ENCODE results near the gene GALNT10. TPM values are rescaled to one million over a fixed set of nuclear protein-coding genes. Genes with fewer than 3 reads are reported as not detected.

The GALNT10 gene
- polyA plus RNA-seq, 1 donor (not counting 4 experiments of a cell fraction or from before 2014, with no cell fraction given): 17.9 TPM

DNA sequence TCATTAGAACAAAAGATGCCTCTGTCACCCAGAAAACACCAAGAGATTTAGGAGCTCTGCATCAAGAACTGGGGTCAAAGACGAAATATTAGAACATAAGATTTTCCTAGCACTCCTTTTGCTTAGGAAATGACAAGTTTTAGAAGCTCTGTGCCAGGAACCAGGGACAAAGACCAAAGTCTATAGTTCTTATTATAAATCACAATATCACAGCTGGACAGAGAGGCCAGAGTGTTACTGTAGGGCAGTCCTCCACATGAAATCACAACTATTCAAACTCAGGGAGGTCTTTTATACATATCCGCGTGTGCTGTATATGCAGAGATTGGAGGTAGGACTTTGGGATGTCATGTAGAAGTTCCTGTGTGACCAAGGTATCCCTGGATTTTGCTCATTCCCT, 138.5 kb downstream of the GALNT10 start:
- dilution Hi-C loops (cut with MboI; ENCODE audit: extremely low pct_ligation_motif_present, low sequenced_read_pairs): no loop called here
- FAIRE-seq: no peak
- H3K27me3 ChIP-seq (ENCODE audit: control insufficient read depth, extremely low read depth, insufficient read depth, low read length): no peaks in the 10 kb centered on the region

DNA sequence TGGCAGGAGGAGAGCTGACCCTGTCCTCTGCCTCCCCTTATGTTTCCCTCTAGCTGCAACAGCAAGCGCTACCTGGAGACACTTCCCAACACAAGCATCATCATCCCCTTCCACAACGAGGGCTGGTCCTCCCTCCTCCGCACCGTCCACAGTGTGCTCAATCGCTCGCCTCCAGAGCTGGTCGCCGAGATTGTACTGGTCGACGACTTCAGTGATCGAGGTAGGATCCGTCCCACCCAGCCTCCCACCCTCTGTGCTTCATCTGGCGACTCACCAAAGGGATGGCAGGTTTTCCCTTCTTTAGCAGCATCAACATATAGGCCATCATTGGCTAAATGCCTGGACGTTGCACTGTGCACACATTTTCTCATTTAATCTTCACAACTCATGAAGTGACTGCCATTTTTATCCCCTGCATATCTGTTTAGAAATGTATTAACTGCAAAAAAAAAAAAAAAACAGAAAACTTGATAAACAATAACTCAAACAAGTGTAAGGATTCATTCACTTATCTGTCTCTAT, 139.0 kb downstream of the GALNT10 start:
- Histone ChIP-seq H3K27ac (ENCODE audit: control insufficient read depth, insufficient read depth, low read length) (no peak overlapping the region), H4K20me1 (ENCODE audit: control insufficient read depth, extremely low read depth, insufficient read depth, low read length) (no peaks in the 10 kb centered on the region), H3K79me2 (ENCODE audit: control insufficient read depth, insufficient read depth, low read length) (no peaks in the 10 kb centered on the region), H3K9me1 (ENCODE audit: control insufficient read depth, extremely low read depth, insufficient read depth, low read length) (no peaks in the 10 kb centered on the region), H3K4me3 (ENCODE audit: control insufficient read depth in 2 of 3, extremely low read depth in 1 of 3, insufficient read depth in 2 of 3, low read depth in 1 of 3, low read length in 3 of 3) (no peak overlapping the region), H3K4me2 (ENCODE audit: control insufficient read depth, extremely low read depth, insufficient read depth, low read depth, low read length) (no peak overlapping the region), H3K36me3 (ENCODE audit: control insufficient read depth in 2 of 2, extremely low read depth in 1 of 2, insufficient read depth in 2 of 2, low read length in 2 of 2) (peaks cover 0 to 1% of the 10 kb centered on the region in 2 experiments), H3K4me1 (ENCODE audit: control insufficient read depth, extremely low read depth, insufficient read depth, low read length) (no peaks in the 10 kb centered on the region), H2AFZ (ENCODE audit: control insufficient read depth, low read length) (no peak overlapping the region), H3K9ac (ENCODE audit: control insufficient read depth, extremely low read depth, insufficient read depth, low read length) (no peak overlapping the region), H3K27me3 (ENCODE audit: control insufficient read depth, extremely low read depth, insufficient read depth, low read length) (no peaks in the 10 kb centered on the region), H3K9me3 (ENCODE audit: control insufficient read depth, low read depth, low read length) (no peaks in the 10 kb centered on the region)
- no peak for TF ChIP-seq EZH2 (IDR thresholded peaks at IDR 0.05; ENCODE audit: low read length)
- TF ChIP-seq, protein P1, sequence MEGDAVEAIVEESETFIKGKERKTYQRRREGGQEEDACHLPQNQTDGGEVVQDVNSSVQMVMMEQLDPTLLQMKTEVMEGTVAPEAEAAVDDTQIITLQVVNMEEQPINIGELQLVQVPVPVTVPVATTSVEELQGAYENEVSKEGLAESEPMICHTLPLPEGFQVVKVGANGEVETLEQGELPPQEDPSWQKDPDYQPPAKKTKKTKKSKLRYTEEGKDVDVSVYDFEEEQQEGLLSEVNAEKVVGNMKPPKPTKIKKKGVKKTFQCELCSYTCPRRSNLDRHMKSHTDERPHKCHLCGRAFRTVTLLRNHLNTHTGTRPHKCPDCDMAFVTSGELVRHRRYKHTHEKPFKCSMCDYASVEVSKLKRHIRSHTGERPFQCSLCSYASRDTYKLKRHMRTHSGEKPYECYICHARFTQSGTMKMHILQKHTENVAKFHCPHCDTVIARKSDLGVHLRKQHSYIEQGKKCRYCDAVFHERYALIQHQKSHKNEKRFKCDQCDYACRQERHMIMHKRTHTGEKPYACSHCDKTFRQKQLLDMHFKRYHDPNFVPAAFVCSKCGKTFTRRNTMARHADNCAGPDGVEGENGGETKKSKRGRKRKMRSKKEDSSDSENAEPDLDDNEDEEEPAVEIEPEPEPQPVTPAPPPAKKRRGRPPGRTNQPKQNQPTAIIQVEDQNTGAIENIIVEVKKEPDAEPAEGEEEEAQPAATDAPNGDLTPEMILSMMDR (optimal IDR thresholded peaks at IDR 0.05 in 1 of 3, IDR thresholded peaks at IDR 0.05 in 1 of 3, conservative IDR thresholded peaks at IDR 0.05 in 1 of 3; ENCODE audit: extremely low read depth in 1 of 3, insufficient read depth in 2 of 3, low read length in 3 of 3): no peak
- no peak for FAIRE-seq
- no peak for DNase-seq (ENCODE audit: low read depth, low spot score)
- dilution Hi-C loops (cut with MboI; ENCODE audit: extremely low pct_ligation_motif_present, low sequenced_read_pairs): no loop called here

More for the DNA sequence above, 138.5 kb downstream of the GALNT10 start:
- H3K4me3 ChIP-seq (ENCODE audit: control insufficient read depth in 2 of 3, extremely low read depth in 1 of 3, insufficient read depth in 2 of 3, low read depth in 1 of 3, low read length in 3 of 3): no peak overlapping the region
- H3K9me1 ChIP-seq (ENCODE audit: control insufficient read depth, extremely low read depth, insufficient read depth, low read length): no peaks in the 10 kb centered on the region
- no peak overlapping the region for H3K9ac ChIP-seq (ENCODE audit: control insufficient read depth, extremely low read depth, insufficient read depth, low read length)
- no peak overlapping the region for H3K27ac ChIP-seq (ENCODE audit: control insufficient read depth, insufficient read depth, low read length)
- TF ChIP-seq EZH2 (IDR thresholded peaks at IDR 0.05; ENCODE audit: low read length): no peak
- TF ChIP-seq, protein P1 (optimal IDR thresholded peaks at IDR 0.05 in 1 of 3, IDR thresholded peaks at IDR 0.05 in 1 of 3, conservative IDR thresholded peaks at IDR 0.05 in 1 of 3; ENCODE audit: extremely low read depth in 1 of 3, insufficient read depth in 2 of 3, low read length in 3 of 3): no peak
- no peak overlapping the region for H3K4me2 ChIP-seq (ENCODE audit: control insufficient read depth, extremely low read depth, insufficient read depth, low read depth, low read length)
- H3K79me2 ChIP-seq (ENCODE audit: control insufficient read depth, insufficient read depth, low read length): no peaks in the 10 kb centered on the region
- no peaks in the 10 kb centered on the region for H3K4me1 ChIP-seq (ENCODE audit: control insufficient read depth, extremely low read depth, insufficient read depth, low read length)
- H2AFZ ChIP-seq (ENCODE audit: control insufficient read depth, low read length): no peak overlapping the region
- H4K20me1 ChIP-seq (ENCODE audit: control insufficient read depth, extremely low read depth, insufficient read depth, low read length): no peaks in the 10 kb centered on the region
- peaks cover 0 to 1% of the 10 kb centered on the region in 2 experiments for H3K36me3 ChIP-seq (ENCODE audit: control insufficient read depth in 2 of 2, extremely low read depth in 1 of 2, insufficient read depth in 2 of 2, low read length in 2 of 2)
- H3K9me3 ChIP-seq (ENCODE audit: control insufficient read depth, low read depth, low read length): no peaks in the 10 kb centered on the region
- no peak for DNase-seq (ENCODE audit: low read depth, low spot score)

Measured in keratinocyte (primary cell).